A673 (cell line): Measurements from ENCODE around the gene GRIK2.

Experiments used
- EZH2 ChIP-seq: fragments of 200-600 bp; sonication (generic); IDR thresholded peaks from 2 replicates; pipeline ENCODE4 v1.6.1; 2017; ENCODE audit warnings: borderline replicate concordance, low read depth, mild to moderate bottlenecking, mixed read lengths, antibody characterized with exemption, low read length; ENCODE audit not compliant: poor library complexity, severe bottlenecking
- TF ChIP-seq, protein P1 (sequence below): fragments of 300-800, 200-600 bp; sonication (generic); conservative IDR thresholded peaks from 2 replicates; pipeline ENCODE4 v1.5.1; 2017; ENCODE audit warnings: low read depth, mild to moderate bottlenecking, antibody characterized with exemption, low read length, moderate library complexity, mixed read lengths

DNA sequence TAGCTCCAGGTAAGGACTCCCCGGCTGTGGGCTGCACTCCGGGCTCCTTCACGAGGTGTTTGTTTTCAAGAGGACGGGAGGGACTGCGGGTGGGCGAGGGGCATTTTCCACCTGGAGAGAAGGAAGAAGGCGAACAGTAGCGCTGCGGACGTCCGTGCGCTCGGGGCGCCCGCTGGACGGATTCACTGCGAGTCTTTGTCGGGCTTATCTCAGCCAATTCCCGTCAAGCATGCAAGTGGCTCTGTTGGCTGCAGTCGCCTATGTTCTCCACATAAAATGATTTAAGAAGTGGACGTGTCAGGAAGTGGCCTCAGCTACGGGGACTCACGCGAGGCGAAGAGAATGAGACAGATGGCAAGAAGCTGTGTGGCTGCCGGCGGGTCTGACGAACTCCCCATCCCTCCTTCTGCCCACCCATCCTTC lies 332 bp downstream of the GRIK2 start:
- TF ChIP-seq, protein P1, sequence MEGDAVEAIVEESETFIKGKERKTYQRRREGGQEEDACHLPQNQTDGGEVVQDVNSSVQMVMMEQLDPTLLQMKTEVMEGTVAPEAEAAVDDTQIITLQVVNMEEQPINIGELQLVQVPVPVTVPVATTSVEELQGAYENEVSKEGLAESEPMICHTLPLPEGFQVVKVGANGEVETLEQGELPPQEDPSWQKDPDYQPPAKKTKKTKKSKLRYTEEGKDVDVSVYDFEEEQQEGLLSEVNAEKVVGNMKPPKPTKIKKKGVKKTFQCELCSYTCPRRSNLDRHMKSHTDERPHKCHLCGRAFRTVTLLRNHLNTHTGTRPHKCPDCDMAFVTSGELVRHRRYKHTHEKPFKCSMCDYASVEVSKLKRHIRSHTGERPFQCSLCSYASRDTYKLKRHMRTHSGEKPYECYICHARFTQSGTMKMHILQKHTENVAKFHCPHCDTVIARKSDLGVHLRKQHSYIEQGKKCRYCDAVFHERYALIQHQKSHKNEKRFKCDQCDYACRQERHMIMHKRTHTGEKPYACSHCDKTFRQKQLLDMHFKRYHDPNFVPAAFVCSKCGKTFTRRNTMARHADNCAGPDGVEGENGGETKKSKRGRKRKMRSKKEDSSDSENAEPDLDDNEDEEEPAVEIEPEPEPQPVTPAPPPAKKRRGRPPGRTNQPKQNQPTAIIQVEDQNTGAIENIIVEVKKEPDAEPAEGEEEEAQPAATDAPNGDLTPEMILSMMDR: no peak
- TF ChIP-seq EZH2: no peak
